Measurements from ENCODE around the gene SUN3.

GRCh38 chr7:48011951-48012350 lies 17.0 kb downstream of the SUN3 start:
- TF ChIP-seq CTCF (conservative IDR thresholded peaks at IDR 0.05; ENCODE audit: low read length) (no peak), EZH2phosphoT487 (IDR thresholded peaks at IDR 0.05; ENCODE audit: borderline replicate concordance, low read depth, low read length) (no peak)

All from OCI-LY7 (cell line).